SK-MEL-5 (cell line): ENCODE measurements around the gene SLC9A7. TPM values are rescaled to one million over a fixed set of nuclear protein-coding genes. Genes with fewer than 3 reads are reported as not detected.
A peak's percentile ranks its signal among the peaks of the same experiment; 100 is the strongest.

Experiments used
- DNase-seq: peaks from one replicate; pipeline ENCODE4 v3.0.0-alpha.2; 2016; ENCODE audit warnings: low read depth, low spot score
- in situ Hi-C: cut with HindIII; loops from 2 replicates; pipeline ENCODE4 v1.10.0; 2016; ENCODE audit warnings: low sequenced_read_pairs, high pct_unique_total_duplicates, low pct_unique_long_range_greater_than_20kb
- total RNA-seq: library from RNA; depleted of rRNA; stranded (reverse); fragments of >200 nt; shearing (Covaris generic); gene quantifications from 2 replicates; pipeline ENCODE4 v1.2.3, GENCODE V29; 2014

The SLC9A7 gene
- total RNA-seq, 1 experiment from 2014 or later, result 3.4 TPM

DNA sequence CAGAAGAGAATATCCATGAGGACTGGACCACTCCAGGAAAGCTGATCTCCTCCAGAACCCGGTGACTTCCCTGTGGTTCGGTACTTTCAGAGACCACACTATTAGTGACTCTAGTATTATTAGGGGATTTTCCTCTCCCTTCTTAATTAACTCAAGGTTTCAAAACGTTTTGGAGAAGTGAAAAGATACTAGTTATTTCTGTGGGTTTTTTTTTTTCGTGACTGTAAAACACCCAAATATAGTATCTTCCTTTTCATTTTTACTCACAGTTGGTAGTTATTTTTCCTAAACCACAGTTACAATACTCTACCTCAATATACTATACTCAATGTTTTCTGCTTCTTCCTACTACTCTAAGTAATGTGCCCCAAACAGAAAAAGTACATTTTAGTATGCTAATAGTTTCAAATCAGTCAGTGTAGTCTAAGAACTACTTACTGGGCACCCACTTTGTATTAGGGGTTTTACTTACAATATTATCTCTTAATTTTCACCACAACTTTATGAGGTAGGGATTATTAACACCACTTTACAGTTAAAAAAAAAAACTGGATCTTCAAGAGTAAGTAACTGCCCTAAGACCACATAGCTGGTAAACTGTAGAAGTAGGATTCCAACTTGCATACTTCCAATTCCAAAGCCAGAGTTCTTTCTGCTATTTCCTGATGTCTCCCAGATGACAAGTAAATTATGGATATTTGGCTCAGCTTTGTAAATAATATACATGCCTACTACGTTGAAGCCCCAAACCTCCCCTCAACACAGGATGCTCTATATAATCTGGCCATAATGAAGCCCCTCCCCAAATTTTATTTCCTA, 45.0 kb downstream of the SLC9A7 start:
- DNase-seq, result no peak
- in situ Hi-C loops, result no loop called here

- in situ Hi-C loops, result no loop called here
- no peak for DNase-seq
Measured at GRCh38 chrX:46712764-46713163, 46.2 kb downstream of the SLC9A7 start.

DNA sequence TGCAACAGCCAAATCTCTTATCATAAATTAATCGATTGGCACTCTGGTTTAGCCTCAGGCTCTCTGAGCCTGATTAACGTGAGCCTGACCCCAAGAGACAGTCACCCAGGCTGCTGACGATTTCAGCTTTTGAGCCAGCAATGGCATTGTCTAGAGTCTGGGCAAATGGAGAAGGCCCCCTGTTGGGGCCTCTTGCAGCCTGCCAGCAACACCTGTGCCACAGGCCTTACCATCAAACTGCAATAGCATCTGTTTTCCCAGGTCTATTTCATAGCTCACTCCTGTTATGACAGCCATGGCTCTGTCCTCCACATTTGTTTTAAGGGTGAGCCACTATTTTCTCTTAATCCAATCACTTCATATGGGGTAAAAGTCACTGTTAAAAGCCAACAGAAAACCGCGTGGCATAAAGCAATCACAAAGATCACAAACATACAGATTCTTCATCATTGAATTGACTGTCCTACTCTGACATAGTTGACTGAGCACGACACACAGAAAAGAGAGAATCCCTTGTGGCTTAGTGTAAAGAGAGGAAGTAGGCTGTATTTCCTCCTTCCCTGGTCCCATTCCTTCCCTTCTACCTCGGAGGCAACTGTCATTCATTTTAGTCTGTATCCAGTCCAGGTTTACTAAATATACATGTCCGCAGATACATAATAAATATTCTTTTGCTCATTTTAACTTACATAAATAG, 47.8 kb downstream of the SLC9A7 start:
- in situ Hi-C loops, result no loop called here
- no peak for DNase-seq

- no peak for DNase-seq
- in situ Hi-C loops, result no loop called here
Measured at GRCh38 chrX:46710425-46710824, 48.5 kb downstream of the SLC9A7 start.

DNA sequence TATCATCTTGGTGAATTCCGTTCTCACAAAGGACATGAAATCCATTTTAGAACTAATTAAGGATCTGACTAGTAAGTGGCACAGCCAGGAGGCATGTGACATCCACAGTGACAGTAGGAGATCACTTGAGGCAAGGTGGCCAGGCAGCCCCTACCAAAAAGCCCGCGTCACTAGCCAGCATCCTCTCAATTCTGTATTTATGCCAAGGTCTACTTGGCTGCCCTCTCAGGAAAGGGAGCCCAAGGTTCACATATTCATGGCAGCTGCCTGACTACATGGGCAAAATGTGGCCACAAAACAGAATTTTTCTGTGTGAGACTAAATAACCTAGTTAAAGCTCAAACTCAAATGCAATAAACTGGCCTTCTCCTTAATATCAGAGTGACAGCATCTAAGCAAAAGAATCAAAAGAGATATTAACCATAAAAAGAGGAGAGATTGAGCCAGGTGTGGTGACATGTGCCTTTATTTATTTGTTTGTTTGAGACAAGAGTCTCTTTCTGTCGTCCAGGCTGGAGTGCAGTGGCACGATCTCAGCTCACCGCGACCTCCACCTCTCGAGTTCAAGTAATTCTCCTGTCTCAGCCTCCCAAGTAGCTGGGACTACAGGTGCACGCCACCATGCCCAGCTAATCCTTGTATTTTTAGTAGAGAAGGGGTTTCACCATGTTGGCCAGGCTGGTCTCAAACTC, 51.5 kb downstream of the SLC9A7 start:
- DNase-seq, result no peak
- in situ Hi-C loops, result no loop called here

DNA sequence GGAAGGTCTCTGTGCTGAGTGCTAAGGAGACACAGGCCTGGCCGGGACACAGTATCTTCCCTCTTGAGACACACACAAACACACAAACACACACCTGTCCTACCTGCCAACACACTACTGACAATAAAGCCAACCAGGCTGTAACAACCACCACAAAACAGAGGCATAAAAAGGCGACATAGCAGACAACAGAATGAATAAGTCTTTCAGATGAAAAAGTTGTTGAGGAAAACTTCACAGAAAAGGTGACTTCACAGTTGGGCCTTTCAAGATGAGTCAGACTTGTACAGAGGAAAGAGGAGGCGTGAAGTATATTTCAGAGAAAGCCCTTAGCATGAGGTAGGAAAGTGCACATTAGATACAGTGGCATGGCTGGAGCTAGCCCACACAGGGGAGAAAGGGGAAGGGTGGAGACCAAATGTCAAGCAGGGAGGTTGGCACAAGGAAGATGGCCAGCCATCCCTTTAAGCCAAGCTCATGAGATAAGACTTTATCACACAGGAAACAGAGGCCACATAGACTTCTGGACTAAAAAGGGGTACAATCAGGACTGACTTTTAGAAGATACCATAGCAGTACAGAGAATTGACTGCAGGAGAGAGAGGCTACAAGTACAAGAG, 54.0 kb downstream of the SLC9A7 start:
- in situ Hi-C loops, result no loop called here
- no peak for DNase-seq

GRCh38 chrX:46703980-46704379, 54.9 kb downstream of the SLC9A7 start:
- in situ Hi-C loops, result no loop called here
- no peak for DNase-seq

DNA sequence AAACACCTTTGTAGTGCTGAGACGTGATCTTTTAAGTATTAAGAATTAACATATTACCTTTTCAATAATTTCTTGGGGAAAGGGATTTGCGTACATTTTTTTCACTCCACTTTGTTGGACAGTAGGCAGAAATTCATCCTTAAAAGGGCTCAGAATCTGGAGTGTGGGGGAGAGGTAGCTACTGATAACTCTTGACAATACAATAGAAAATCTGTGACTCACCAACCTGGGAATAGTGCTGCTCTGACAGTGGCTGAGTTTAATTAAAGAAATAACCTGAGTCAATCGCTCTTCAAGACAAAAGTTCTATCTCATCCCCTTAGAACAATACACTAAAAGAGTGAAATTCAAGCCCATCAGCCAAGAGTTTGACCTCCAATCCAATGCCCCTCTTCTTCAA, 60.2 kb downstream of the SLC9A7 start:
- in situ Hi-C loops, result no loop called here

DNA sequence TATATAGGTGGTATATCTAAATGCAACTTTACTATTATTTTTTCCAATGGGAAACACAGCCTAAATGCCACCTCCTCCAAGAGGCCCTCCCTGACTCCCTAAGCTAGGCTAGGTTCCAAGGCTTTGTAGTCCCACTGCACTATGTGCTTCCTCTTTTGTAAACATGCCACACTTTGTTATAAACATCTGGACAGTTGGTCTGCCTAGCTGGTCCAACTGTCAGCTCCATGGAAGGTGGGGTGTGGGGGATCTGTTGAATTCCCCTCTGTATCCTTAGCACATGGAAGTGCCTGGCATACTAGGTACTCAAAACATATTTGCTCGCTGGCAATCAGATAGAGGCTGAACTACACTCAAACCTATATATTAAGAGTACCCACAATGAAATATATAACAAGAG, 63.4 kb downstream of the SLC9A7 start:
- in situ Hi-C loops, result no loop called here

More for the DNA sequence above, 60.2 kb downstream of the SLC9A7 start:
- DNase-seq, result no peak

GRCh38 chrX:46694549-46694948, 64.4 kb downstream of the SLC9A7 start:
- in situ Hi-C loops, result no loop called here
- DNase-seq, result no peak

More for the DNA sequence above, 63.4 kb downstream of the SLC9A7 start:
- no peak for DNase-seq

DNA sequence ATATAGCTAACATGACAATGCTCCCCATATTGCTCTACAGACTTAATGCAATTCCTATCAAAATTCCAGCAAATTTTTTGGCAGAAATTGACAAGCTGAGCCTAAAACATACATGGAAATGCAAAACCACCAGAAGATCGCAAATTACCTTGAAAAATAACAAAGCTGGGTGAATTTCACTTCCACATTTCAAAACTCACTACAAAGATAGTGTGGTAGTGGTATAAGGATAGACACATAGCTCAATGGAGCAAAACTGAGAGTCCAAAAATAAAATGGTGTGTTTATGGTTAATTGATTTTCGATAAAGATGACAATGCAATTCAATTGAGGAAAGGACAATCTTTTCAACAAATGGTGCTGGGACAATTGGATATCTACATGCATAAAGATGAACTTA, 65.8 kb downstream of the SLC9A7 start:
- DNase-seq, result no peak
- in situ Hi-C loops, result no loop called here

GRCh38 chrX:46690818-46691217, 68.1 kb downstream of the SLC9A7 start:
- in situ Hi-C loops, result no loop called here
- no peak for DNase-seq

- in situ Hi-C loops, result no loop called here
- DNase-seq, result no peak
Measured at GRCh38 chrX:46687619-46688018, 71.3 kb downstream of the SLC9A7 start.

DNA sequence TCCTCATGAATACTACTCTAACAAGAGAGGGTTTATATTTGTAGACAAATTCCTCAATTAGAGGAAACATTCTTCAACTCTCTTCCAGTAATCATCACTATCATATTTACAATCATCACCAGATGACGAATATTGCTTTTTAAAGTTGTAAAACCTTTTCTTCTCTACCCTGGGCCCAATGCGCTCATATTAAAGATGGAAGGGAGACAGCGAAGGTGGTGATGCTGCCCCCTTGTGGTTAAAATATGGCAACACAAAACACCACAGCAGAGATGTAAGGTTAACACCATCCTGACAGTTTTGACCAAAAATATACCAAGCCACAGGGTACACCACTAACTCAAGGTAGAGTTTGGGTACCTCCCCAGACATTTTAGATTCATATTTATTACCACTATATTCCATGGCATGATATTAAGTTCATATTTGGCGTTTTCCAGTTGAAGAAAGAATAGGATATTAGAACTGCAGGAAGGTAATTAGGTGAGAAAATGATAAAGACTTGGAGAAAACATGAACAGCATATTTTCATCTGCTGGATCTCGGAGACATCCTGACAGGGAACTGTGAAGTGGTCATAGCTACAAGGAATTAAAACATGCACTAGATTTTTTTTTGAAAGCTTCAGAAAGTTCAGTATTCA, 72.8 kb downstream of the SLC9A7 start:
- peak; percentile 42 for DNase-seq
- in situ Hi-C loops, result no loop called here

DNA sequence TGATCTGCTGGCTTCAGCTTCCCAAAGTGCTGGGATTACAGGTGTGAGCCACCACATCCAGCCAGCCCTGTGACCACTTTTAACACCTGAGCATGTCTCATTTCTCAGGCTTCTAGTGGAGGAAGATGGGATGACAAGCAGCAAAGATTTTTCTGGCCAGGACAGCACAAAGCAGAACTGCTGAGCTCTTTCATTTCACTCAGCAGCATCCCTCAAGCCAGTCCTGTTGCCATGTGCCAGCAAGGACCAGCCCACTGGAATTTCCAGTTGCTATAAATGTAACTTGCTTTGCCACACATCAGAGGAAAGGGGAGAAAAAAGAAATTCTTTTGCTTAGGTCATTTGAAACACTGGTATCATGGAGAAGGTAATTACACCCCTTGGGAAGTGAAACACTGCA, 75.9 kb downstream of the SLC9A7 start:
- DNase-seq, result peak; percentile 7
- in situ Hi-C loops, result no loop called here

DNA sequence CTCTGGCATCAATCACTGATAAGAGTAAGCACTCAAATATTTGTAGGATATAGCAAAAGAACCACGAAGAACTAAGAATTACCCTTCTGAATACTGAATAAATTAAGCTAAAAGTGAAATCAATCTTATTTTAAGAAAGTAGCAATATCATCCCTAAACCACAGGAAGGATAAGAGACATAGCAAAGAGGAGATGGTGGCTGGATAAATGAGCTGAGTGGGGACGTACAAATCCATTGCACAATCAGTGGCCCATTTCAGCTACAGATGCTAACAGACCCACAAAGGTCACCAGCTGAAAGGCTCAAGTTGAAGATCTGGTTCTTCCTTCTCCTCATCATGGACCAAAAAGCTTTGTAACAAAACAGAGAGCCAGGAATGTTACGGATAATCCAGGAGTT, 77.1 kb downstream of the SLC9A7 start:
- in situ Hi-C loops, result no loop called here
- DNase-seq, result no peak

GRCh38 chrX:46678232-46678631, 80.7 kb downstream of the SLC9A7 start:
- DNase-seq, result no peak
- in situ Hi-C loops, result no loop called here
